LHCN-M2 (cell line): ENCODE results near the gene SLC9A3. TPM values are rescaled to one million over a fixed set of nuclear protein-coding genes. Genes with fewer than 3 reads are reported as not detected.

Source experiments
- DNase-seq: peaks from one replicate; pipeline ENCODE4 v3.0.0-alpha.2; 2012; ENCODE audit warnings: low read depth
- total RNA-seq: library from RNA; depleted of rRNA; stranded (reverse); fragments of >200 nt; gene quantifications from 2 replicates; pipeline ENCODE4 v1.2.3, GENCODE V29; 2014

SLC9A3 gene
- total RNA-seq, 1 experiment from 2014 or later: 4.4 TPM

DNA sequence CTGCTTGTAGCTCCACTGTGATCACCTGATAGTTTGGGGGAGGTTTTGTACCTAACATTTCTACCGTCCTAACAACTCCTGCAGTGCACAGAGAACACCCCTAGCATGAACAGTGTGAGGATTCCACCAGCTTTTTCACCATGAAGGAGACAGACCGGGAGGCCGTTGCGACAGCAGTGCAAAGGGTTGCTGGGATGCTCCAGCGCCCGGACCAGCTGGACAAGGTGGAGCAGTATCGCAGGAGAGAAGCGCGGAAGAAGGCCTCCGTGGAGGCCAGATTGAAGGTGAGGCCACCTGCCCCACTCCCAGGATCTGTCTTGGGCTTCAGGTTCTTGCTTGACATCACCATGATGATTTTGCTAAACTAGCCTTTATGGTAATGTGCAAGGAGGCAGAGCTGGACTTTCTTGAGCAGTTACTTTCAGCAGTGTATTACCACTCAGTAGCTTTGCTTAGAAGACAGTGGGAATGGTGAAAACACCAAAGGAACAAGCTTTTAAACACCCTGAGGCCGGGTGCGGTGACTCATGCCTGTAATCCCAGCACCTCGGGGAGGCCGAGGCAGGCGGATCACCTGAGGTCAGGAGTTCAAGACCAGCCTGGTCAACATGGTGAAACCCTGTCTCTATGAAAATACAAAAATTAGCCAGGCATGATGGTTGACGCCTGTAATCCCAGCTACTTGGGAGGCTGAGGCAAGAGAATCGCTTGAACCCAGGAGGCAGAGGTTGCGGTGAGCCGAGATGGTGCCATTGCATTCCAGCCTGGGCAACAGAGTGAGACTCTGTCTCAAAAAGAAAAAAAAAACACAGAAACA is 78.0 kb downstream of the SLC9A3 start:
- DNase-seq: no peak

DNA sequence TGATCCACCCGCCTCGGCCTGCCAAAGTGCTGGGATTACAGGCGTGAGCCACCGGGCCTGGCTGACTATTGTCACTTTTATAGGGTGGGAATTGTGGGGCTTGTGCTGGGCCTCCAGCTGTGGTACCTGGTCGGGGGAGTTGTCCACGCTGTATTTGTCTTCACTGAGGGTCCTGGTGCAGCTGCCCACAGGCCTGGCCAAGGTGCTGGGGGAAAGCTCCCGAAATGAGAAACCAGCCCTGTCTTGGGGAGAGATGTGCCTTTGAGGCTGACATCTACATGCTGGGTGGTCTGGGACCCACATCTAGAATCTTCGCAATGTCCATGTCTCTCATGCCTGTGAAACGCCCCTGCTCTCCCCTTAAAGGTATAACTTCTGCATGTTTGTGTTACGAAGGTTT is 78.7 kb downstream of the SLC9A3 start:
- no peak for DNase-seq

- no peak for DNase-seq
These were observed 80.0 kb downstream of the SLC9A3 start for GRCh38 chr5:444226-444625.

DNA sequence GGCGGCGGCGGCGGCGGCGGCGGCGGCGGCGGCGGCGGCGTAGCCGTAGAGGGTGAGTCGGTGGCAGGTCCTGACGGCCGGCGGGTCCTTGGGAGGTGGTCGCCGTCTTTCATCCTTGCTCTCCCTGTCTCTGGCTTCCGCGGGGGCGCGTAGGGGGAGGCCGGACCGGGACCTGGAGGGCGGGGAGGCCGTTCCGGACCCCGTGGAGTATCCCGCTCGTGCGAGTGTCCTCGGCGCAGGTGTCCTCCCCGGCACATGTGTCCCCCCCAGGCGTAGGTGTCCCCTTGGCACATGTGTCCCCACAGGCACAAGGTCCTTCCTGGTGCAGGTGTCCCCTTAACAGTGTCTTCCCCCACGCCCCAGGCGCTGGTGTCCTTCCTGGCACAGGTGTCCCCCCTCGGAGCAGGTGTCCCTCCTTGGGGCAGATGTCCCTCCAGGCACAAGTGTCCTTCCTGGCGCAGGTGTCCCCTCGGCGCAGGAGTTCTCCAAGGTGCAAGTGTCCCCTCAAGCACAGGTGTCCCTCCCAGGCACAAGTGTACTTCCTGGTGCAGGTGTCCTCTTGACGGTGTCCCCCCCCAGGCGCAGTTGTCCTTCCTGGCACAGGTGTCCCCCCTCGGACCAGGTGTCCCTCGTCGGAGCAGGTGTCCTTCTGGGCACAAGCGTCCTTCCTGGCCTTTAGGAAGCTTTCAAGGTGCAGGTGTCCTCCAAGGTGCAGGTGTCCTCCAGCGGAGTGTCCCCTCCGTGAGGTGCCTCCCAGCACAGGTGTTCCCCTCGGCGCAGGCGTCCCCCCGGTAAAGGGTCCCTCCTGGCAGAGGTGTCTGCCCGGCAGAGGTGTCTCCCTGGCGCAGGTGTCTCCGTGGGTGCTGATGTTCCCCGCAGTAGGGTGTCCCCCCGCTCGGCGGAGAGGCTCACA is 80.8 kb downstream of the SLC9A3 start:
- DNase-seq: no peak

- DNase-seq: peak; percentile 59
These were observed 81.7 kb downstream of the SLC9A3 start, which contains the start of gene EXOC3 for GRCh38 chr5:442335-443238. EXOC3 (plus strand) TSS chr5:443176; CDS start chr5:446206, 3,030 bp downstream.

DNA sequence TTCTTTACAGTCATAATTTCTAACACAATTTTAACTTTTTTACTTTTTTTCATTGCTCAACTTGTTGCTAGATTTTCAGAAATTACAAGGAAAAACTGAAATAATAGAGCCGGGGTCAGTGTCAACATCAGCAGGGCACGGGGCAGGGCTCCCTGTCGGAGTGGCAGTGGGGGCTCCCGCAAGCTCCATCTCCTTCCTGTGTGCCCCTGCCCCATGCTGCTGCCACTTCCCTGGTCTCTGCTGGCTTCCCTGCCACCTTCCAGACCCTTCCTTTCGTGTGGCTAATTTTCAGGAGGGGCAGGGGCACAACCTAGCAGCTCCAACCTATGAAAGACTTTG is 82.3 kb downstream of the SLC9A3 start:
- DNase-seq: no peak

DNA sequence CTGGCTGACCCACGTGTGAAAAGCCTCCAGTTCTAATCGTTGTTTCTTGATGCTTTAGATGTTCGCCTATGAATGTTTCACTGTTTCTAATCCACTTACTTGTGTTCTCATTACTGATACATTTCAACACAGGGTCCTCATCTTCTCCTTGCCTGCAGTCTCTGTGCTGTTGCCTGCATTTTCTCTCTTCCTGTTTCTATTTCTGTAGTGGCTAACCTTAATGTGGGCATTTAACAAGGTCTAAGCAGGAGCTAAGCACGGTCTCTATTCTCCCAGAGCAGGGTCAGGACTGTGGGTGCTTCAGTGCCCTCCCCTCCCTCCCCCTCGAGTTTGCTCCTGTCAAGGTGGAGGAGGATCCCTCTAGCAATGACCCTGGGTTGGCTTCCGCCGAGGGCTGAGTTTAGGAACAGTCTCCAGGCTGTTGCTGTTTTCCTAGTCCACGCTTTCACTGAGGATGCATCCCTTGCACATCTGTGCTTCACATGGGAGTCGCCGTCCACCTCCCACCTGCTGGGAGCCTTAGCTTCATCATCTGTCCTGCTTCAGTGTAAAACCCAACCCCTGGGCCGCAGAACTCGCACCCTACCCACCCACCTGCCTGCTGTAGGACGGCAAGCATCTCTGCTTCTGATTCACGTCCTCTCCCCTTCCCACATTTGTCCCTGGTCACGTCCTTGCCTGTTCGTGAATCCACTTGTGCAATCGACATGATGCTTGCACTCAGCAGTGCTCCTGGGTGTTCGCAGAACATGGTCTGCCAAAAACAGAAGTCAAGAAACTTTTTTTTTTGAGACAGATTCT is 83.6 kb downstream of the SLC9A3 start:
- no peak for DNase-seq

- DNase-seq: no peak
These were observed 84.6 kb downstream of the SLC9A3 start for GRCh38 chr5:439636-440035.

DNA sequence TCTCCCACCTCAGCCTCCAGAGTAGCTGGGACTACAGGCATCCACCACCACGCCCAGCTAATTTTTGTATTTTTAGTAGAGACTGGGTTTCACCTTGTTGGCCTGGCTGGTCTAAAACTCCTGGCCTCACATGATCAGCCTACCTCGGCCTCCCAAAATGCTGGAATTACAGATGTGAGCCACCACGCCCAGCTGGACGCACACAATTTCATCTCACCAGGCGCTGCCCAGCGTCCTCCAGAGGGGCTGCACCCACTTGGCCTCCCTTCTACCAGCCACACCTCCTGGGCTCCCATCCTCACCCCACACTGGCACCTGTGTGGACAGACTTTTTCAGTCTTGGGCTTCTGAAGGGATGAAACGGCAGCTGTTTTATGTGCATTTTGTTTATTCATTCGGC is 85.1 kb downstream of the SLC9A3 start:
- no peak for DNase-seq

- DNase-seq: no peak
These were observed 85.7 kb downstream of the SLC9A3 start for GRCh38 chr5:438481-438981.

DNA sequence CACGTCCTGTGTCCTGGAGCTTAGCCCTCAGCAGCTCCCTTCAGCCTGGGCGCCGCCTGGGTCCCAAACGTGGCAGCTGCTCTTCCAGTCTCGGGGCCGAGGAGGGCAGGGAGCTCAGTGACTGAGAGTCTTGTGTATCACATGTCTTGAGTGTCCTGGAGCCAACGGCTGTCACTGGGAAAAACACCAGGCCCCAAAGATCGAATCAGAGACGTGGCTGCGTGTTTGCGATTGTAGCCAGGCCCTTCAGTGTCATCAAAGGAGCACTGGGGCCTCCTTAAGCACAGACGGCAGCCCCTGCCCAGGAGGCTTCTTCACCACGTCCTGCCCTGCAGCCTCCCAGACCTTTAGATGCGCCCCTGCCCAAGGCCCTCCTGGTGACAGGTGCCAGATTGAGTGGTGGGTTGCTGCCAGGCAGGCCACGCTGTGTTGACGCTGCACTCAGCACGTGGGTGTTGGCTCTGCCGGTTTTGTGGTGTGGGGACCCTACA is 86.9 kb downstream of the SLC9A3 start:
- DNase-seq: no peak

GRCh38 chr5:436641-436975 is 87.6 kb downstream of the SLC9A3 start:
- no peak for DNase-seq

DNA sequence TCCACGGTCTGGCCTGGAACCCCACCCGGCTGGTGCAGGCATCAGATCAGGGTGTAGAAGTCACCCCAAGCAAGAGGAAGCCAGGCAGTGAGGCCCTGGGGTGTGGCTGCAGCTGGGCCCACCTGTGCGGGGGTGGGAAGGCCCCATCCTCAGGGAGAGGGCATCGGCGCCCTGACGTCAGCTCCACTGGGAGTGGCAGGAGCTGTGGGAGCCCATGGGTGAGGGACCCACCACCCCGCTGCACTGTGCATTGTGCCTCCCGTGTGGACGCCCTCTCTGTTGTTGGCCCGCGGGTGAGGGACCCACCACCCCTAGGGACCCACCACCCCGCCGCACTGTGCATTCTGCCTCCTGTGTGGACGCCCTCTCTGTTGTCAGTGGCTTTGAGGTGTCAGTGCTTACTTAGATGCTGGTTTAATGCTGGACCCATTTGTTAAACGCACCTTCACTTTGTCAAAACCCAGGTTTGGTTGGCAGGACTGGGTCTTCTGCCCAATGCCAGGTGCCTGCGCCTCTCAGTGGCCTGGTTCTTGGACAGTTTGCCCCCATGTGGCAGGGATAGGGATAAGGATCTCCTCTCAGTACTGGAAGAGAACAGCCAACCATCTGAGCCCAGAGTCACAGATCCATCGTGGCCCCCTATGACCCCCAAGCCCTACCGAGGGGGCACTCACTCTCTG is 88.1 kb downstream of the SLC9A3 start:
- DNase-seq: no peak

- DNase-seq: no peak
These were observed 89.0 kb downstream of the SLC9A3 start for GRCh38 chr5:435156-435790.

DNA sequence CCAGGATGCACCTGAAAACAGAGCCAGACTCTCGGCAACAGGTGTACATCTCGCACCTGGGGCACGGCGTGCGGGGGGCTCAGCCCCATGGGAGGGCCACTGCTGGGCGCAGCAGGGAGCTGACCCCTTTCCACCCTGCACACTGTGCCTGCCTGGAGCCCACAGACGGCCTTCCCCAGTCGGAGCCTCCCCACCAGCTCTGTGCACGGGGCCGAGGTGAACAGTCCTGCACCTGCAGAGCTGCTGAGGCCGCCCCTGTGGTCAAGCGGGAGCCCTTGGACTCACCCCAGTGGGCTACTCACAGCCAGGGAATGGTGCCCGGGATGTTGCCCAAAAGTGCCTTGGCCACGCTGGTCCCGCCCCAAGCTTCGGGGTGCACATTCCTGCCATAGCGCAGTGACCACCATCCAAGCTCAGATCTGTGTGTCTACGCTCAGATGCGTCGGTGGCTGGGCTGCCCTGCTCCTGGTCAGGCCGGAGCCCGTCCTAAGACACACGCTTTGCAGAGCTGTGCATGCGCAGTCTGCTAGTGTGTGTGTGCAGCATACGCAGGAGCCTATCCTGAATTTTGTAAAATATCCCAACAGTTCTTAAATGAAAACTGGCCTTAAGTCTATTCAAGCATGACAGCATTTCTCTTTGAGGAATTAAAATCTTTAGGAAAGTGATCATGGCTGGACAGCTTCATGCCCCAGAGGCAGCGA is 89.7 kb downstream of the SLC9A3 start:
- DNase-seq: no peak

DNA sequence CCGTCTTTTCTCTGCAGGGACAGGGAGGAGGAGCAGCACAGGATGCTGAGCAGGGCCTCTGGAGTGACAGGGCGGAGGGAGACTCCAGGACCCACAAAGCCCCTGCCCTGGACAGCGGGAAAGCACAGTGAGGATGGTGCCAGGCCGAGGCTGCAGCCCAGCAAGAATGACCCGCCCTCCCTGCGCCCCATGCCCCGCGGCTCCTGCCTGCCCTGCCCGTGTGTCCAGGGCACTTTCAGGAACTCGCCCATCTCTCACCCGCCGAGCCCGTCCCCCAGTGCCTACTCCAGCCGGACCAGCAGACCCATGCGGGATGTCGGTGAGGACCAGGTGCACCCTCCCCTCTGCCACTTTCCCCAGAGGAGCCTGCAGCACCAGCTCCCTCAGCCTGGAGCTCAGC is 90.4 kb downstream of the SLC9A3 start:
- DNase-seq: no peak

GRCh38 chr5:432928-433791 is 91.1 kb downstream of the SLC9A3 start:
- DNase-seq: no peak
